COLO668 (cell line): ENCODE results near the gene NOP14.
"Not testable (repeated sequence)": the region's sequence is repeated elsewhere in the genome, so short reads cannot be mapped to it uniquely, and the experiment has no call there.

ENCODE experiments used
- DNase-seq: peaks from one replicate; lab custom pipeline; 2025; ENCODE audit not compliant: unreplicated experiment; lab: John Stamatoyannopoulos, UW

Gene NOP14

GRCh38 chr4:2963175-2963965 is at the start of gene NOP14, which contains the start of gene GRK4:
TSS of gene NOP14 (minus strand) at chr4:2963406. CDS start at chr4:2963319, 87 bp downstream.
TSS of gene GRK4 (plus strand) at chr4:2963571. CDS start at chr4:2964071, 500 bp downstream.
- peak; percentile 99 for DNase-seq

- DNase-seq, result no peak
These were observed 48.4 kb upstream of the NOP14 start for GRCh38 chr4:3011456-3012220.

GRCh38 chr4:3010998-3011397 is 47.8 kb upstream of the NOP14 start:
- no peak for DNase-seq

- no peak for DNase-seq
These were observed 47.4 kb upstream of the NOP14 start for GRCh38 chr4:3010577-3010976.

- DNase-seq, result no peak
These were observed 46.2 kb upstream of the NOP14 start for GRCh38 chr4:3009422-3009821.

GRCh38 chr4:3007724-3008123 is 44.5 kb upstream of the NOP14 start:
- no peak for DNase-seq

- DNase-seq, result no peak
These were observed 33.2 kb upstream of the NOP14 start for GRCh38 chr4:2996415-2996814.

- DNase-seq, result no peak
These were observed 32.5 kb upstream of the NOP14 start for GRCh38 chr4:2995546-2996265.

GRCh38 chr4:2994917-2995316 is 31.7 kb upstream of the NOP14 start:
- DNase-seq, result no peak

GRCh38 chr4:2991243-2991642 is 28.0 kb upstream of the NOP14 start:
- no peak for DNase-seq

- not testable (repeated sequence) for DNase-seq
These were observed 20.5 kb upstream of the NOP14 start for GRCh38 chr4:2983715-2984114.

- DNase-seq, result no peak
These were observed 18.8 kb upstream of the NOP14 start for GRCh38 chr4:2982012-2982411.

GRCh38 chr4:2981256-2981819 is 18.1 kb upstream of the NOP14 start:
- no peak for DNase-seq

- no peak for DNase-seq
These were observed 14.2 kb upstream of the NOP14 start for GRCh38 chr4:2977211-2978088.

GRCh38 chr4:2971275-2971674 is 8.1 kb upstream of the NOP14 start:
- no peak for DNase-seq

GRCh38 chr4:2968381-2968780 is 5.2 kb upstream of the NOP14 start:
- DNase-seq, result no peak

GRCh38 chr4:2965262-2965661 is 2.1 kb upstream of the NOP14 start:
- no peak for DNase-seq

- no peak for DNase-seq
These were observed 1.6 kb upstream of the NOP14 start for GRCh38 chr4:2964706-2965258.

- no peak for DNase-seq
These were observed 813 bp upstream of the NOP14 start for GRCh38 chr4:2963966-2964471.
